HL-60 (cell line): ENCODE measurements around the gene OR10P1.

Experiments
- CTCF ChIP-seq: IDR thresholded peaks from one replicate; pipeline ENCODE4 v1.5.1; 2011; ENCODE audit warnings: low read length, control low read depth, inconsistent platforms; ENCODE audit not compliant: insufficient read depth
- GABPA ChIP-seq: IDR thresholded peaks from 2 replicates; pipeline ENCODE4 v1.6.1; 2012; ENCODE audit warnings: low read depth
- POLR2AphosphoS5 ChIP-seq: IDR thresholded peaks from 2 replicates; pipeline ENCODE4 v1.6.1; 2012; ENCODE audit warnings: low read depth
- REST ChIP-seq: IDR thresholded peaks from 2 replicates; pipeline ENCODE4 v1.6.1; 2012; ENCODE audit warnings: low read depth; ENCODE audit not compliant: insufficient replicate concordance
- SPI1 ChIP-seq: IDR thresholded peaks from 2 replicates; pipeline ENCODE4 v1.6.1; 2012; ENCODE audit warnings: low read depth, mild to moderate bottlenecking, borderline replicate concordance

DNA sequence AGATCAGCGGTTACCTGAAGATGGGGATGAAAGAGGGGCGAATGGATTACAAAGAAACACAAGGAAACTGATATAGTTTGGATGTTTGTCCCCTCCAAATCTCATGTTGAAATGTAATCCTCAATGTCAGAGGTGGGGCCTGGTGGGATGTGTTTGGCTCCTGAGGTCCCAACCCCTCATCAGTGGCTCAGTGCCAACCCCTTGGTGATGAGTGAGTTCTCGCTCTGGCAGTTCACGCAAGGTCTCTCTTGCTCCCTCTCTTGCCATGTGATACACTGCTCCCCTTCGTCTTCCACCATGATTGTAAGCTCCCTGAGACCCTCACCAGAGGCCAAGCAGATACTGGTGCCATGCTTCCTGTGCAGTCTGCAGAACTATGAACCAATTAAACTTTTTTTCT, 43.0 kb downstream of the OR10P1 start:
- no peak for TF ChIP-seq REST
- no peak for TF ChIP-seq CTCF
- TF ChIP-seq POLR2AphosphoS5: no peak
- no peak for TF ChIP-seq GABPA
- TF ChIP-seq SPI1: no peak
